Measurements from ENCODE around the gene GCSH. TPM values are rescaled to one million over a fixed set of nuclear protein-coding genes. Genes with fewer than 3 reads are reported as not detected.

Gene GCSH
- total RNA-seq, 1 donor from 2014 or later, result 43.5 TPM

DNA sequence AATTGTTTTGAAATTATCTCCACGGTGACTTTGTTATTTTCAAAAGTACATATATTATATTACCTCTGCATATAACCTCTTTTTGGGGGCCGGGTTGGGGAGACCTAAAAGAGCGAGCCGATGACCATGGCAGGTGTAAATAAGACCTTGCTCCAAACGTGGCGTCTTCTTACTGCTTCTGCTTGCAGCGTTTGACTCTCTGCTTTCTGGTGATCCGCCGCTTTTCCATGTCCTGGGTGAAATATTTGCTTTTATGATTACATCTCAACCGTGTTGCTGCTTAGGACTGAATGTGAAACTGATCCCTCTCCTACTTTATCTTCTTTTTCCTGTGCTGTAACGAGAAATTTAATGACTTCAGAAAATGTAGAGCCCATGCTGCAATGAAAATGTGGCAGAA, 42.4 kb downstream of the GCSH start:
- no peak for DNase-seq (ENCODE audit: low read depth)

DNA sequence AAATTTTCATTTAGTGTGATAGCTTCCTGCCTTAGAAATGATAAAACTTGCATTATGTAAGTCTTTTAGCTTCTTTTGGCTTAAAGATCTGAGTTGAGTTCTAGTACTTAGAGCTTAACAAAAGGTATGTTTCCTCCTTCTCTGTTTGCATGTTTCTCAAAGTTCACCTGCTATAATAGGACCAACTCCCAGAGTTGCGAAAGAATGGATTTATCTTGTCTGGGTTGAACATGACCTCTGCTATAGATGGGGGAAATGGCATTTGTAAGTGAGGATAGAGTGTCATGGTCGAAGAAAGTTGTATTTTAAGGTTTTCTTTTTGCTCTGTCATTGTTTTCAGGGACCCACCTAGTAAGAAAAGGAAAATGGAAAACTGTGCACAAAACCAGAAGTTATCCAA, 53.4 kb downstream of the GCSH start:
- DNase-seq (ENCODE audit: low read depth), result no peak

DNA sequence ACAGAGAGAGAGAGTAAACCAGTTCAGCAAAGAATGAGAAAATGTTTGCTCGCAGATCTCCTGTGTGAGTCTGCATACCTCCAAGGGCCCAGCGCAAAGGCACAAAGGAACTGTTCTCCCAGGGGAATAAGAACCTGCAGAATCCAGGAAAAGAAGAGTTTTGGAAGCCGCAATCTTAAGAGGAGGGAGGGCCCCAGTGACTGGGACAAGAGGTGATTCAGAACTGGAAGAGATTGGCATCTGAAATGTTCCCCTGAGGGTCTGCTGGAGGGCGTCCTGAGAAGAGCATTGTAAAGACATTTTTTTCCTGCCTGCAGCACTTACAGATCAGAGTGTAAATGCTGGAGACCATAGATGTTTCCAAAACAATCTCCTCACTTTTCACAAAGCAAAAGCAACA, 54.5 kb downstream of the GCSH start:
- no peak for DNase-seq (ENCODE audit: low read depth)

DNA sequence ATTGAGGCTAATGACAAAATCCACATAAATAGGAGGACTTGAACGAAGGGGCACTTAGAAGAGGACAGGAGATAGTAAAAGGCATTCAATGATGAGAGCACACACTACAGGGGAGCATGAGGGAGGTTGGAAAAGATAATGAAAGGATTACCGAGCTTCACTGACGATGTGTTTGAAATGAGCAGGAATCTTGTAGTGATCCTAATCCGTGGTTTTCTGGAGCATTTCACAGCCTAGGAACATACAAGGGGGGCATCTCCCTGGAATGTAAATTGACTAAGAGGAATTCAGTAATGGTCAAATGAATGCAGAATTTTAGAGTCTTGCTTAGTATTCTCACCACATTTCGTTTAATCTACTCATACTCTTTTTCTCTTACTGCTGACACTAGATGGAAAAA, 55.4 kb downstream of the GCSH start:
- no peak for DNase-seq (ENCODE audit: low read depth)

DNA sequence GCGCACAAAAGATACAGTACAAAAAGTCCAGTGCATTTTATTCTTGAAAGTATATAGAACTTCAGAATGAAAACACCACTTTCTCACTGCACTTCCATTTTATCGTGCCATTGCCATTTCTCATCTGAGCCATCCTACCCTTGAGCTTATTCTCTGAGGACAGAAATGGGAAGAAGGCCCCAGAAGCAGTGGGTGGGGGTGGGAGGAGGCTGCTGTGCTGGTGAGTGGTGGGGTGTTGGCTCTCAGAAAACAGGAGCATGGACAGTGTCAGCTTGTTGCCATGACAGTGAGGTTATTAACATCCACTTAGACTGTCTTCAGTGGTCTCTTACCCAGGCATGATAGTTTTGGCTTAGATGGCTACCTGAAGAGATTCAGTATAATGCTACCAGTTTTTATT, 56.1 kb downstream of the GCSH start:
- no peak for DNase-seq (ENCODE audit: low read depth)

DNA sequence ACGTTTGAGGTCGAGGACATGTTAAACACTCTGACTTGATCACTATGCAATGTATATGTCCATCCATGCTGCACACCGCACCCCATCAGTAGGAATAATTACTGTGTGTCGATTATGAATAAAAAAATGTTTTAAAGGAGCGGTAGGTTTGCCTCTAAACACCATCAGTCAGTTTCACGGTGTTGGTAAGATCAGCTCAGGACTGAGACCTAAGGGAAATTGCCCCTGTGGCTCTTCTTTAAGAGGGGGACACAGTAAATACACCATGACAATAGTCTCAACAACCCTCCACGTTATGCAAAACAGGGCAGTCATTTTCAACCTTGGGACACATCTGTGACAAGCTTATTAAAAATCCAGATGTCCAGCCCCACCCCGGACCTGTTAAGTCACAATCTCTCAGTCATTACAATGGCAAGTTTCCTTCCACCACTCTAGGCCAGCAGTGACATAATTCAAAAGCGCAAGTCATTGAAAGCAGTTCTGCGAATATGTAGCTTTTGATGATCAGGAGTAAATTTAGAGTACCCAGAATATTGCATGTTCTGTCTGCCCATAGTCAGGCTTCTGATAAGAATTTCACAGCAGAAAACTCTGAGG, 59.3 kb downstream of the GCSH start:
- no peak for DNase-seq (ENCODE audit: low read depth)

DNA sequence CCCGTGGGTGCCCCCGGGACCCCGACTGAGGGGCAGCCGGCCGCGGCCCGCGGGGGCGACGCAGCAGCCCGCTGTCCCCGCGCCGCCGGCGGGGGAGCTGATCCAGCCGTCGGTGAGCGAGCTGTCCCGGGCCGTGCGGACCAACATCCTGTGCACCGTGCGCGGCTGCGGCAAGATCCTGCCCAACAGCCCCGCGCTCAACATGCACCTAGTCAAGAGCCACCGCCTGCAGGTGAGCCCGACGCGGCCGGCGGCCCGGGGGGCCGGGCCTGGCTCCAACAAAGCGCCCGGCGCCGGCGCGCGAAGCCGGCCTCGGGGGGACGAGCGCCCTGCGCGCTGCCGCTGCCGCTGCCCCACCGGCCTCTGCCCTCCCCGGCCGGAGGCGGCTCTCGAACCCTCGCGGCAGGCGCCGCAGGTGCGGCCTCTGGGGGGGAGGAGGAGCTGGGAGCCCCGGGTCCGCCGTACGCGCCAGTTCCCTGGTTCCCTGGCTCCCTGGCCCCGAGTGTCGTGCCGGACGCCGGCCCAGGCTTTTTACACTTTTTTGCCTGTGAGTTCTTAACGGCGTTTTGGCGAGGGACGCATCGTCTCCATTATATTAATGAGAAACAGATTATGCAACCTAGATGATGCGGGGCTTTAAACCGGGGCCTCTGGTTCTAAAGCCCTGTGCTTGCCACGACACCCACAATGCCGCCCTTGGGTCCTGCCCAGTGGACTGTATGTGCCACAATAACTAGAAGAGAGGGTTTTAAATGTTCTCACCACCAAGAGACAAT, 60.0 kb downstream of the GCSH start:
- peak; percentile 28 for DNase-seq (ENCODE audit: low read depth)

DNA sequence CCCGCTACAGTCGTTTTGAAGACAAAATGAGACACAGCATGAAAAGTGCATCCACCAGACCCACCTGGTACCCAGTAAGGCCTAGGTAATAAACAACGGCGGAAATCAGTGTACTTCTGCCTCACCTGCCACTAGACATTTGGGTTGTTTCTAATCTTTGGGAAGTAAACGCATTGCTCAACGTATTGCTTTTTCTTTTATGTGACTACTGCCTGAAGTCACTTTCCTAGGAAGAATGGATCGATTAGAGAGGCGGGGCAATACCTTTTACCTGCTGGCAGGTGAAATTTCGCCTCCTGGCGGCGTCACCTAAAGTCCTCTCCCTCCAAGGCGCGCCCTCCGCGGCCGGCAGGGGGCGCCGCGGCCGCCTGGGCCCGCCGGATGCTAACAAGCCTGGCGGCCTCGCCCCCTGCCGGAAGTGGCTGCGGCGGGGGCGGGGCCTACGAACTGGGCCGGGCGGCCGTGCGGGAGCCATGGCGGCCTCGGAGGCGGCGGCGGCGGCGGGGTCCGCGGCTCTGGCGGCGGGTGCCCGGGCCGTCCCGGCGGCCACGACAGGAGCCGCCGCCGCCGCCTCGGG, 60.7 kb downstream of the GCSH start, which contains the start of gene ATMIN:
Gene ATMIN (plus strand): TSS at position 445 of the 577 bp plus-strand sequence. CDS start 29 bp downstream, at position 474.
- peak; percentile 86 for DNase-seq (ENCODE audit: low read depth)

Other genes with a start within 250 kb of the GCSH start
- gene CMC2, start 89.5 kb downstream of the GCSH start, total RNA-seq, result 79.0 and 95.9 TPM in 2 replicates
- 10.6 and 10.8 TPM in 2 replicates for gene CENPN, start 89.2 kb downstream of the GCSH start, total RNA-seq
- 44.7 and 55.6 TPM in 2 replicates for gene ATMIN, start 60.6 kb downstream of the GCSH start, total RNA-seq
- gene C16orf46, start 19.2 kb downstream of the GCSH start, total RNA-seq, result 1.0 and 1.9 TPM in 2 replicates
- gene BCO1, start 142.3 kb upstream of the GCSH start, total RNA-seq, result not detected in 2 replicates
- gene GAN, start 218.6 kb upstream of the GCSH start, total RNA-seq, result 10.3 and 12.0 TPM in 2 replicates